MCF 10A (cell line): ENCODE measurements around the gene RANBP2. TPM values are rescaled to one million over a fixed set of nuclear protein-coding genes. Genes with fewer than 3 reads are reported as not detected.
"Not testable (repeated sequence)": the region's sequence is repeated elsewhere in the genome, so short reads cannot be mapped to it uniquely, and the experiment has no call there.

Experiments
- BruUV-seq: library from RNA; stranded (reverse); fragments of 400-500 nt; replicated peaks from 2 replicates; lab custom pipeline; 2021; lab: Mats Ljungman, UMichigan
- CTCF ChIA-PET: fragments of 300-600 bp; sonication (Branson Sonifier 250); formaldehyde crosslinking; extraction: SDS; loops from one replicate; lab custom pipeline; 2021; ENCODE audit warnings: antibody characterized with exemption, inconsistent platforms; lab: Yijun Ruan, JAX
- POLR2A ChIA-PET: fragments of 300-600, 350-650 bp; sonication (Branson Sonifier 250); formaldehyde crosslinking; extraction: SDS; loops from one replicate; lab custom pipeline; 2020; ENCODE audit warnings: antibody characterized with exemption, inconsistent platforms; lab: Yijun Ruan, JAX
- DNase-seq: peaks from one replicate; pipeline ENCODE4 v3.0.0-alpha.2; 2018; ENCODE audit not compliant: unreplicated experiment
- H3K27ac Mint-ChIP-seq: one replicate; pipeline ENCODE4 v1.8.0; 2022; ENCODE audit warnings: mild to moderate bottlenecking, low read depth, mixed read lengths; ENCODE audit not compliant: unreplicated experiment
- H3K27me3 Mint-ChIP-seq: one replicate; pipeline ENCODE4 v1.8.0; 2022; ENCODE audit warnings: mixed read lengths; ENCODE audit not compliant: insufficient read depth, unreplicated experiment
- H3K36me3 Mint-ChIP-seq: one replicate; pipeline ENCODE4 v1.8.0; 2022; ENCODE audit warnings: mild to moderate bottlenecking, moderate library complexity, mixed read lengths; ENCODE audit not compliant: insufficient read depth, unreplicated experiment
- H3K4me1 Mint-ChIP-seq: one replicate; pipeline ENCODE4 v1.8.0; 2022; ENCODE audit warnings: mixed read lengths; ENCODE audit not compliant: insufficient read depth, unreplicated experiment
- H3K4me3 Mint-ChIP-seq: one replicate; pipeline ENCODE4 v1.8.0; 2022; ENCODE audit warnings: mild to moderate bottlenecking, moderate library complexity, mixed read lengths; ENCODE audit not compliant: unreplicated experiment
- H3K9me3 Mint-ChIP-seq: one replicate; pipeline ENCODE4 v1.8.0; 2022; ENCODE audit warnings: mixed read lengths; ENCODE audit not compliant: unreplicated experiment
- intact Hi-C: fragments of 100-400 bp; cut with micrococcal nuclease; formaldehyde crosslinking; loops from 2 replicates; pipeline ENCODE4 v1.14.1; 2022
- total RNA-seq: library from RNA; stranded (reverse); gene quantifications from 2 replicates; pipeline ENCODE4 v1.2.3, GENCODE V29; 2022
- TF ChIP-seq, protein P1 (sequence below): fragments of 200-600 bp; IDR thresholded peaks from one replicate; pipeline ENCODE4 v1.8.0; 2022; ENCODE audit warnings: antibody characterized with exemption, mild to moderate bottlenecking; ENCODE audit not compliant: unreplicated experiment

Gene RANBP2
- total RNA-seq, 1 experiment from 2014 or later, result 52.2 TPM

DNA sequence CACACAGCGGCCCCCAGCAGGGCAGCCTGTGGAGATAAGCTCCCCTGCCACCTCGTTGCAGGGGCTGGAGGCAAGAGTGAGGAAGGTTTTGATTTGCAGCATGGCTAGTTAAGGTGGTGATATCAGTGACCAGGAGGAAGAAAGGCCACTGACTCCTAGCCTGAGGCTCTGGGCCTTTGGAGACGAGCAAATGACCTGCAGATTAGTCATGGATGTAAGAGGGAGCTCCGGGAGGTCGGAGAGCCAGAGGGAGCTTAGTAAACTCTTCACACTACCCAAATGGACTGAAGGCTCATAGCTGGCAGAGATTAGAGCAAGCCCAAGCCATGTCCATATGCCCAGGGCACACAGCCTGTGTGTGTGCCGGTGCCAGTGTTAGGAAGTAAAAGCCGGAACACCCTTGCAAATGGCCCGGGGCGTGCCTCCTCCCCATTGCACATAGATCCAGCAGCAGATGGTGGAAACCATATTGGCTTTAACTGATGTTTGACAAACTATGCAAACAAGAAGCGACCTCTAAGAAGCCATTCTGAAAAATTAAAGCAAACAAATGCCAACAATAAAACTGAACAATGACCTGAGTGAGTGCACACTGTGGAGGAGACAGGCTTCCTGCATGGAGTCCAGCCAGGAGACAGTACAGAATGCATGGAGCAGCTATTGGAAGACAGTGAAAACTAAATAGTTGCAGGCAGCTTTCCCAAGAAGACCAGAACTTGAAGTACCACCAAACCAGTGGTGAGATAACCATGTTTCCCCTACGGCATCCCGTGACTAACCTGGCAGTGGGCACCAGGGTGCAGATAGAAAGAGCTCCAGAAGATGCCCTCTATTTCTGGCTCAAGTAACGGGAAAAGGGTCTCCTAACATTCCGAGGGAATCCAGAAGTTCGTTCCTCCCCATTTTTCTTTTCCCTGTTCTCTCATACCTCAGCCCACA lies 30.2 kb upstream of the RANBP2 start:
- H3K4me3 Mint-ChIP-seq, H3K4me1 Mint-ChIP-seq, DNase-seq, CTCF ChIA-PET, H3K9me3 Mint-ChIP-seq, POLR2A ChIA-PET, intact Hi-C loops, H3K27me3 Mint-ChIP-seq, BruUV-seq, H3K27ac Mint-ChIP-seq: not testable (repeated sequence)
- peaks cover 10% of the 10 kb centered on the region for H3K36me3 Mint-ChIP-seq

DNA sequence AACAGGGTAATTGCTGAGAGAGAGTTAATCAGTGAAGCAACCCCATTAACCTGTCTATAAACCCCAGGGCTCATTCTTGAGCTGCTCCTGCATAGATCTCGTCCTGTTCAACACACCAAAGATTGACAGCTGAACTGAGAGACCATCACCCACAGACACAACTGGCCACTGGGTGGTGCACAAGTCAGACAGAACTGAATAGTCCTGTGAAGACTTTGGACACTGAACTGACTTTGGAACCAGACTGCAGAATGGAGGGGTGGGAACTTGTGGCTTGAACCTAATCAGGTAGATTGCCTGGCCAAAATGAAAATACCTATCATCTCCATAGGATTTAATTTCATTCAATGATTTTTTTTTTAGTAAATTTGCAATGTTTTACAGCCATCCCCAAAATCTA lies 29.3 kb upstream of the RANBP2 start:
- not testable (repeated sequence) for H3K27ac Mint-ChIP-seq

DNA sequence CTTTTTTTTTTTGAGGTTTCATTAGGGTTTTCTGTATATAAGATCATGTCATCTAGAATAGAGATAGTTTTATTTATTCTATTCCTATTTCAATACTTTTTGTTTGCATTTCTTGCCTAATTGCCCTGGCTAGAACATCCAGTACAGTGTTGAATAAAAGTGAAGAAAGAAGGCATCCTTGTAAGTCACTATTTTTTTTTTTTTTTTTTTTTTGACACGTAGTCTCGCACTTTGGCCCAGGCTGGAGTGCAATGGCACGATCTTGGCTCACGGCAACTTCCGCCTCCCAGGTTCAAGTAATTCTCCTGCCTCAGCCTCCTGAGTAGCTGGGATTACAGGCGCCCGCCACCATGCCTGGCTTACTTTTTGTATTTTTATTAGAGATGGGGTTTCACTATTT lies 27.8 kb upstream of the RANBP2 start:
- peaks cover 6% of the 10 kb centered on the region for H3K36me3 Mint-ChIP-seq
- no TSS peak for BruUV-seq
- POLR2A ChIA-PET, result interaction anchor here (0.6 kb wide), 2 partner anchors 11 to 33 kb away, joined by 3 read pairs; no protein-coding TSS in a partner anchor

More for the DNA sequence above, 29.3 kb upstream of the RANBP2 start:
- intact Hi-C loops, BruUV-seq, H3K27me3 Mint-ChIP-seq, H3K36me3 Mint-ChIP-seq, H3K9me3 Mint-ChIP-seq, POLR2A ChIA-PET, H3K4me1 Mint-ChIP-seq, CTCF ChIA-PET, H3K4me3 Mint-ChIP-seq, DNase-seq: not testable (repeated sequence)

GRCh38 chr2:108701208-108701607 lies 18.1 kb upstream of the RANBP2 start:
- TF ChIP-seq, protein P1, sequence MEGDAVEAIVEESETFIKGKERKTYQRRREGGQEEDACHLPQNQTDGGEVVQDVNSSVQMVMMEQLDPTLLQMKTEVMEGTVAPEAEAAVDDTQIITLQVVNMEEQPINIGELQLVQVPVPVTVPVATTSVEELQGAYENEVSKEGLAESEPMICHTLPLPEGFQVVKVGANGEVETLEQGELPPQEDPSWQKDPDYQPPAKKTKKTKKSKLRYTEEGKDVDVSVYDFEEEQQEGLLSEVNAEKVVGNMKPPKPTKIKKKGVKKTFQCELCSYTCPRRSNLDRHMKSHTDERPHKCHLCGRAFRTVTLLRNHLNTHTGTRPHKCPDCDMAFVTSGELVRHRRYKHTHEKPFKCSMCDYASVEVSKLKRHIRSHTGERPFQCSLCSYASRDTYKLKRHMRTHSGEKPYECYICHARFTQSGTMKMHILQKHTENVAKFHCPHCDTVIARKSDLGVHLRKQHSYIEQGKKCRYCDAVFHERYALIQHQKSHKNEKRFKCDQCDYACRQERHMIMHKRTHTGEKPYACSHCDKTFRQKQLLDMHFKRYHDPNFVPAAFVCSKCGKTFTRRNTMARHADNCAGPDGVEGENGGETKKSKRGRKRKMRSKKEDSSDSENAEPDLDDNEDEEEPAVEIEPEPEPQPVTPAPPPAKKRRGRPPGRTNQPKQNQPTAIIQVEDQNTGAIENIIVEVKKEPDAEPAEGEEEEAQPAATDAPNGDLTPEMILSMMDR, result no peak
- no peaks in the 10 kb centered on the region for H3K9me3 Mint-ChIP-seq
- BruUV-seq, result no TSS peak
- H3K4me3 Mint-ChIP-seq, result no peak overlapping the region
- CTCF ChIA-PET, result no interaction called here
- H3K27ac Mint-ChIP-seq, result no peak overlapping the region
- peaks cover 14% of the 10 kb centered on the region for H3K36me3 Mint-ChIP-seq
- no peak for DNase-seq
- H3K4me1 Mint-ChIP-seq, result no peaks in the 10 kb centered on the region
- no peaks in the 10 kb centered on the region for H3K27me3 Mint-ChIP-seq
- intact Hi-C loops, result no loop called here
- POLR2A ChIA-PET, result no interaction called here

More for the DNA sequence above, 27.8 kb upstream of the RANBP2 start:
- DNase-seq, result no peak
- Mint-ChIP-seq H3K9me3 (no peaks in the 10 kb centered on the region), H3K27ac (no peak overlapping the region), H3K4me1 (no peaks in the 10 kb centered on the region), H3K27me3 (no peaks in the 10 kb centered on the region), H3K4me3 (no peak overlapping the region)
- CTCF ChIA-PET, result no interaction called here
- TF ChIP-seq, protein P1, result no peak
- intact Hi-C loops, result no loop called here

DNA sequence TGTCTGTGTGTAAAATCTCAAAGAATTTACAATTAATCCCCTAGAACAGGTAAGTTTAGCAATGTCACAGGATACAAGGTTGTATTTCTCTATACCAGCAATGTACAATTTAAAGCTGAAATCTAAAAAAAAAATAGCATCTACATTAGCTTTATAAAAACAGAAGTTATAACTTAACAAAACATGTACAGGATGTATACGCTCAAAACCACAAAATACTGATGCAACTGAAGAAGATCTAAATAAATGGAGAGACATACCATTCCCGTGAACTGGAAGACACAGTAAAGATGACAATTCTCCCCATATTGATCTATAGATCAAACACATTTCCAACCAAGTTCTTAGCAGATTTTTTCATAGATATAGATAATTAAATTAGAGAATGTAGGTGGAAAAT lies 17.5 kb upstream of the RANBP2 start:
- POLR2A ChIA-PET, result no interaction called here
- H3K27me3 Mint-ChIP-seq, result no peaks in the 10 kb centered on the region
- no peak for DNase-seq
- peaks cover 14% of the 10 kb centered on the region for H3K36me3 Mint-ChIP-seq
- BruUV-seq, result no TSS peak
- intact Hi-C loops, result no loop called here
- no peak overlapping the region for H3K27ac Mint-ChIP-seq
- H3K9me3 Mint-ChIP-seq, result no peaks in the 10 kb centered on the region
- CTCF ChIA-PET, result no interaction called here
- no peaks in the 10 kb centered on the region for H3K4me1 Mint-ChIP-seq
- no peak overlapping the region for H3K4me3 Mint-ChIP-seq
- TF ChIP-seq, protein P1, result no peak
